GM23338 (cell line): ENCODE data around the gene CAPN14. TPM values are rescaled to one million over a fixed set of nuclear protein-coding genes. Genes with fewer than 3 reads are reported as not detected.

Experiments used
- ATAC-seq: fragments of 200-7000 bp; cut with Tn5 transposase; 3 replicates; pipeline ENCODE4 v1.9.1; 2020
- DNase-seq: peaks from one replicate; pipeline ENCODE4 v3.0.0-alpha.2; 2015; ENCODE audit warnings: low spot score
- H2AFZ ChIP-seq: fragments of 200-600 bp; sonication (generic); 2 replicates; pipeline ENCODE4 v1.8.0; 2016; ENCODE audit warnings: antibody characterized with exemption, mild to moderate bottlenecking, moderate library complexity
- H3F3A ChIP-seq: fragments of 200-600 bp; sonication (generic); replicated peaks from 2 replicates; pipeline ENCODE4 v1.8.0; 2017; ENCODE audit warnings: antibody characterized with exemption, mixed run types, low read depth
- H3K27ac ChIP-seq: fragments of 200-600 bp; sonication (generic); 2 replicates; pipeline ENCODE4 v1.6.1; 2016; ENCODE audit warnings: low read depth
- H3K27me3 ChIP-seq: fragments of 200-600 bp; sonication (generic); 2 replicates; pipeline ENCODE4 v1.8.0; 2016; ENCODE audit warnings: mild to moderate bottlenecking, mixed run types, moderate library complexity; ENCODE audit not compliant: insufficient read depth
- H3K36me3 ChIP-seq: fragments of 200-600 bp; sonication (generic); 2 replicates; pipeline ENCODE4 v1.8.0; 2016; ENCODE audit warnings: mild to moderate bottlenecking; ENCODE audit not compliant: insufficient read depth
- H3K4me1 ChIP-seq: fragments of 200-600 bp; sonication (generic); 2 replicates; pipeline ENCODE4 v1.8.0; 2016; ENCODE audit warnings: mild to moderate bottlenecking, moderate library complexity; ENCODE audit not compliant: insufficient read depth
- H3K4me2 ChIP-seq: fragments of 200-600 bp; sonication (generic); 2 replicates; pipeline ENCODE4 v1.7.1; 2017; ENCODE audit warnings: mixed run types
- H3K4me3 ChIP-seq: fragments of 200-600 bp; sonication (generic); 2 replicates; pipeline ENCODE4 v1.6.1; 2016; ENCODE audit warnings: mixed run types
- H3K79me2 ChIP-seq: fragments of 200-600 bp; sonication (generic); replicated peaks from 2 replicates; pipeline ENCODE4 v1.8.0; 2017; ENCODE audit warnings: mild to moderate bottlenecking; ENCODE audit not compliant: insufficient read depth
- H3K9me2 ChIP-seq: fragments of 200-600 bp; sonication (generic); 2 replicates; pipeline ENCODE4 v1.8.0; 2017; ENCODE audit not compliant: insufficient read depth
- H4K20me1 ChIP-seq: fragments of 200-600 bp; sonication (generic); replicated peaks from 2 replicates; pipeline ENCODE4 v1.8.0; 2017; ENCODE audit warnings: mild to moderate bottlenecking; ENCODE audit not compliant: insufficient read depth
- H3K27ac Mint-ChIP-seq: 2 replicates; pipeline ENCODE4 v1.8.0; 2020; ENCODE audit warnings: inconsistent platforms, mild to moderate bottlenecking, moderate library complexity, mixed read lengths
- H3K27me3 Mint-ChIP-seq: 3 replicates; pipeline ENCODE4 v1.8.0; 2022; ENCODE audit warnings: low read depth, mild to moderate bottlenecking, moderate library complexity, mixed read lengths, inconsistent platforms; ENCODE audit not compliant: insufficient read depth, poor library complexity
- H3K36me3 Mint-ChIP-seq: 3 replicates; pipeline ENCODE4 v1.8.0; 2021; ENCODE audit warnings: low read depth, mild to moderate bottlenecking, inconsistent platforms, moderate library complexity, mixed read lengths
- H3K4me1 Mint-ChIP-seq: 3 replicates; pipeline ENCODE4 v1.8.0; 2020; ENCODE audit warnings: mild to moderate bottlenecking, inconsistent platforms, mixed read lengths
- H3K4me3 Mint-ChIP-seq: 3 replicates; pipeline ENCODE4 v1.8.0; 2021; ENCODE audit warnings: moderate library complexity, mild to moderate bottlenecking, inconsistent platforms, mixed read lengths
- H3K9me3 Mint-ChIP-seq: 3 replicates; pipeline ENCODE4 v1.8.0; 2020; ENCODE audit warnings: moderate library complexity, mild to moderate bottlenecking, inconsistent platforms, mixed read lengths
- CREB1 ChIP-seq: fragments of 250-450 bp; sonication (Bioruptor Pico); IDR thresholded peaks from 2 replicates; pipeline ENCODE4 v1.5.0; 2020; ENCODE audit warnings: low read depth, mild to moderate bottlenecking, moderate library complexity
- ETS1 ChIP-seq: IDR thresholded peaks from 2 replicates; pipeline ENCODE4 v1.6.1; 2016; ENCODE audit warnings: antibody characterized with exemption
- EZH2 ChIP-seq: fragments of 200-600 bp; sonication (generic); IDR thresholded peaks from one replicate; pipeline ENCODE4 v1.8.0; 2017; ENCODE audit warnings: antibody characterized with exemption, mild to moderate bottlenecking, low read depth; ENCODE audit not compliant: unreplicated experiment
- EZH2phosphoT487 ChIP-seq: fragments of 200-600 bp; sonication (generic); IDR thresholded peaks from one replicate; pipeline ENCODE4 v1.8.1; 2018; ENCODE audit warnings: antibody characterized with exemption; ENCODE audit not compliant: unreplicated experiment
- NANOG ChIP-seq: IDR thresholded peaks from 2 replicates; pipeline ENCODE4 v1.6.1; 2016; ENCODE audit warnings: antibody characterized with exemption, borderline replicate concordance
- STAT1 ChIP-seq: IDR thresholded peaks from one replicate; pipeline ENCODE4 v1.6.1; 2016; ENCODE audit warnings: antibody characterized with exemption; ENCODE audit not compliant: unreplicated experiment
- ZNF114 ChIP-seq: fragments of 250-450 bp; sonication (Bioruptor Pico); IDR thresholded peaks from 2 replicates; pipeline ENCODE4 v1.5.0; 2020; ENCODE audit warnings: mild to moderate bottlenecking, moderate library complexity
- ZNF331 ChIP-seq: fragments of 250-450 bp; sonication (Bioruptor Pico); IDR thresholded peaks from 2 replicates; pipeline ENCODE4 v1.5.0; 2020; ENCODE audit warnings: low read depth, mild to moderate bottlenecking, moderate library complexity
- ZNF462 ChIP-seq: fragments of 250-450 bp; sonication (Bioruptor Pico); IDR thresholded peaks from 2 replicates; pipeline ENCODE4 v1.5.0; 2020; ENCODE audit warnings: mild to moderate bottlenecking, moderate library complexity
- polyA plus RNA-seq: library from polyadenylated mRNA; unstranded; fragments of >200 nt; fragmentation: Nextera tagmentation; extraction: Ambion mirVana; gene quantifications from 2 replicates; pipeline ENCODE4 v1.2.1, GENCODE V29; 2016
- total RNA-seq: library from RNA; depleted of rRNA; stranded (reverse); fragments of >200 nt; shearing (Covaris generic); gene quantifications from 2 replicates; pipeline ENCODE4 v1.2.3, GENCODE V29; 2014
- TF ChIP-seq, protein P1 (sequence below), 2 experiments: fragments of 200-600 bp in 1 of 2; sonication (generic) in 1 of 2; conservative IDR thresholded peaks; 2 replicates each; pipeline versions ENCODE4 v1.5.1 to v1.6.1; 2016 to 2017; ENCODE audit warnings: antibody characterized with exemption in 2 of 2, low read depth in 2 of 2, mild to moderate bottlenecking in 2 of 2, moderate library complexity in 1 of 2

The CAPN14 gene
- total and polyA plus RNA-seq, 2 experiments from 2014 or later: 0.15 TPM; not detected in 1

DNA sequence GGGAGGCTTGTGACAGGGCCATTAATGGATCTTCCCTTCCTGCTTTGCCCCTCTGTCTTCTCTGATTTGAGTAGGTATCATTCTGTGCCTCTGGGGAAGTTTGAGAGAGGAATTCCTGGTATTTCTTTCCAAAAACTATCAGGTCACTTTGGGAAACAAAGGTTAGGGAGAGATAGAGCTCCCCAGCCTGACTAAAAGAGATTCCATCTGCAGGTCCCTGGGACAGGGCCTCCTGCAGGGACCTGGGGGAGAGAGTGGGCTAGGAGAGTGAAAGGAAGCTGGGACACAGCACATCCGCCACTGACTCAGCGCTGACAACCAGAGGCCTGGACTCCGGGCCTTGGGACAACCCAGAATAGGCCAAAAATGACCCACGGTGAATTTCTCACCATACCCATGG lies 85.4 kb downstream of the CAPN14 start (continued):
- TF ChIP-seq ETS1: no peak

DNA sequence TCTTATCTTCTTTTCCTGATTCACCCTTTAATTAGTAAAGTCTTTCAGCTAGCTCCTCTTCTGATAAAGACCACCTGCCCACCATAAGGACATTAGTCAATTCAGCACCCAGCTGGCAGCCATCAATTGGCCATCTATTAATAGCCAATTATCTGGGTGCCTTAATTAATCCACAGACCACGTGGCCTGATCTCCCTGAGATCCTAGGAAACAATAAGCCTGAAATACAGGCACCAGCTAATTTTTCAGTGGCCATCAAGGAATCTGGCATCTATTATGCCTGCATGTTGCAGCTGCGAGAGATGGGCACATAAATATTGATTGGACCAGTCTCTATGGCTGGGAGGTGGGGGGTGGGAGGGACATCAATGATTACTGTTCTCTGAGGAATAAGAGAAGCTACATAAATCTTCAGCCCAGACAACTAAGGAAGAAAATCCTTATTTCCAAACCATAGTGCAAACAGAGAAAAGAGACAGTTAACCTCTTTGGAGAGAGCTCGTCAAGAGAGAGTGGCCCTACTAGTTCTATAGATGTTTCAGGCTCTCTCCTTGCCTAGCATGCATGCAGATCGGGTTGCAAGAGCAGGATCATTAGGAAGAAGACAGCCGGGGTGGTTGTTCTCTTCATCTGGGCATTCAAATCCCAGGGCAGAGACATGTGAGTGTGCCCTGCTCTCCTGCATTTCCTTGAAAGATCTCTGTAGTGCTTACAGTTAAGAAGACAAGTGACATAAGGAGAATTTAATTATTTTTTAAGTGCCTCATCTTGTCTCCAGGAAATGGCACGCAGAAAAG lies 87.7 kb downstream of the CAPN14 start:
- peak; percentile 21 for DNase-seq
- Histone ChIP-seq H3K4me2 (peak overlapping the region; percentile 42; the same call in 1 of the 2 replicates), H3K36me3 (no peaks in the 10 kb centered on the region), H3F3A (no peaks in the 10 kb centered on the region), H4K20me1 (no peaks in the 10 kb centered on the region; the same call in 1 of the 2 replicates), H3K27ac (no peak overlapping the region), H3K4me3 (no peak overlapping the region), H3K79me2 (no peaks in the 10 kb centered on the region), H2AFZ (no peak overlapping the region), H3K4me1 (peaks cover 25% of the 10 kb centered on the region), H3K9me2 (peaks cover 5% of the 10 kb centered on the region; the same call in 1 of the 2 replicates), H3K27me3 (no peaks in the 10 kb centered on the region)
- Mint-ChIP-seq H3K4me3 (no peak overlapping the region; the same call in 2 of the 3 replicates), H3K27ac (no peak overlapping the region), H3K27me3 (peaks cover 7% of the 10 kb centered on the region), H3K36me3 (no peaks in the 10 kb centered on the region), H3K4me1 (peaks cover 44% of the 10 kb centered on the region), H3K9me3 (no peaks in the 10 kb centered on the region)
- ATAC-seq: peak; percentile 38
- TF ChIP-seq STAT1 (no peak), EZH2 (no peak), ZNF331 (CRISPR knock-in tag) (no peak), EZH2phosphoT487 (no peak), ETS1 (no peak), NANOG (no peak), ZNF462 (no peak), ZNF114 (no peak), CREB1 (no peak)
- TF ChIP-seq, protein P1, sequence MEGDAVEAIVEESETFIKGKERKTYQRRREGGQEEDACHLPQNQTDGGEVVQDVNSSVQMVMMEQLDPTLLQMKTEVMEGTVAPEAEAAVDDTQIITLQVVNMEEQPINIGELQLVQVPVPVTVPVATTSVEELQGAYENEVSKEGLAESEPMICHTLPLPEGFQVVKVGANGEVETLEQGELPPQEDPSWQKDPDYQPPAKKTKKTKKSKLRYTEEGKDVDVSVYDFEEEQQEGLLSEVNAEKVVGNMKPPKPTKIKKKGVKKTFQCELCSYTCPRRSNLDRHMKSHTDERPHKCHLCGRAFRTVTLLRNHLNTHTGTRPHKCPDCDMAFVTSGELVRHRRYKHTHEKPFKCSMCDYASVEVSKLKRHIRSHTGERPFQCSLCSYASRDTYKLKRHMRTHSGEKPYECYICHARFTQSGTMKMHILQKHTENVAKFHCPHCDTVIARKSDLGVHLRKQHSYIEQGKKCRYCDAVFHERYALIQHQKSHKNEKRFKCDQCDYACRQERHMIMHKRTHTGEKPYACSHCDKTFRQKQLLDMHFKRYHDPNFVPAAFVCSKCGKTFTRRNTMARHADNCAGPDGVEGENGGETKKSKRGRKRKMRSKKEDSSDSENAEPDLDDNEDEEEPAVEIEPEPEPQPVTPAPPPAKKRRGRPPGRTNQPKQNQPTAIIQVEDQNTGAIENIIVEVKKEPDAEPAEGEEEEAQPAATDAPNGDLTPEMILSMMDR (conservative IDR thresholded peaks at IDR 0.05; ENCODE audit: low read depth in 2 of 2): no peak
